RPMI8226 (cell line): ENCODE results near the gene PRKAB2.
"Not testable (repeated sequence)": the region's sequence is repeated elsewhere in the genome, so short reads cannot be mapped to it uniquely, and the experiment has no call there.

Experiments used
- DNase-seq: peaks from one replicate; pipeline ENCODE4 v3.0.0-alpha.2; 2015

Gene PRKAB2, protein sequence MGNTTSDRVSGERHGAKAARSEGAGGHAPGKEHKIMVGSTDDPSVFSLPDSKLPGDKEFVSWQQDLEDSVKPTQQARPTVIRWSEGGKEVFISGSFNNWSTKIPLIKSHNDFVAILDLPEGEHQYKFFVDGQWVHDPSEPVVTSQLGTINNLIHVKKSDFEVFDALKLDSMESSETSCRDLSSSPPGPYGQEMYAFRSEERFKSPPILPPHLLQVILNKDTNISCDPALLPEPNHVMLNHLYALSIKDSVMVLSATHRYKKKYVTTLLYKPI

DNA sequence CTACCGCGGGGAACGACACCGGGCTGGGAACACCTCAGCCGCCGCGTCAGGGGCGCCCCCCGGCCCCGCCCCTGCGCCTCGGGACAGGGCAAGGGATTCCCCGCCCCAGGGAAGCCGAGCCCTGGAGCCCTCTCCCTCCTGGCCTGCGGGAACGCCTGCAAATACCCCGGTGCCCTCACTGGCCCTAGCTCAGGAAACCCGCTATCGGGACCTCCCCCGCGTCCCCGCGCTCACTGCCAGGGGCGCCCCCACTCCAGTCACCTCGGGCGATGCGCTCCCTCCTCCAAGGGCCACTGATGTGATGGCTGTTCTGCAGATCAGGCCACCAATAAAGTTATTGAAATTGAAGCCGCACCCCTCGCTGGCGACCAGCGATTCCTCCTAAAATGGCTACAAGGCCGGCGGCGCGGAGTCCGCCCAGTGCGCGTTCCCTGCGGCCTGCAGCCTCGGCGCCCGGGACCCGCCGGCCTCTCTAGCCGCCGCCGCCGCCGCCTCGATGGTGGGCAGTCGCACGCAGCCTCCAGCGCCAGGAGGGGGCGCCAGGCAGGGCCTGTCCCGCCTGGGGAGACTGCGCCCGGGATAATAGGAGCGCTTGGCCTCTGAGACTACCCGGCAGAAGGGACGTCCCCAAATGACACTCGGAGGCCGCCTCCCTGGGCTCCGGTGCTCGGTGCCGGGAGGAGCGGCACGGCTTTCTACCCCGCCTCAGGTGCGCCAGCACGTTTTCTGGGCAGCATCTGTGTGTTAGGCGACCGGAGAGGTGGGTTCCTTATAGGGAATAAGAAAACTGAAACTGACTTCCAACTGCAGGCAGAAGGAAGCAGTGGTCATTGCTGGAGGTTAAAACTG is at the start of gene PRKAB2:
Gene PRKAB2, minus strand, starts transcription at position 303 of the 849 bp plus-strand sequence. CDS start 326 bp downstream, outside the sequence.
- peak; percentile 97 for DNase-seq

DNA sequence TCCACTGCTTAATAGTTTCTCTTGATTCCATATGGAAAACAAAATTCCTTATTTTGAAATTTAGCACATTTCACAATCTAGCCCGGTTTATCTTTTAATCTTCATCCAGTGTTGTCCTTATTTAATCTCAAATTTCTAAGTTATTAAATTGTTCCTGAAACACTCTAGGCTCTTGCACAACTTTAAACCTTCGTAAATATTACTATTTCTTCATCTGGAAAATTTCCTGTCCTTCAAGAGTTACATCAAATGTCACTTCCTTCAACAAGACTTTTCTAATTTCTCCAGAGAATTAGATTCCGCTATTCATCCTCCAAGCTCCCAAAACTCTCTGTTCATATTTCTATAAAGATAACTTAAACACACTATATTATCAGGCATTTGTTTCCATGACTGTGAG is 46.3 kb upstream of the PRKAB2 start:
- no peak for DNase-seq

DNA sequence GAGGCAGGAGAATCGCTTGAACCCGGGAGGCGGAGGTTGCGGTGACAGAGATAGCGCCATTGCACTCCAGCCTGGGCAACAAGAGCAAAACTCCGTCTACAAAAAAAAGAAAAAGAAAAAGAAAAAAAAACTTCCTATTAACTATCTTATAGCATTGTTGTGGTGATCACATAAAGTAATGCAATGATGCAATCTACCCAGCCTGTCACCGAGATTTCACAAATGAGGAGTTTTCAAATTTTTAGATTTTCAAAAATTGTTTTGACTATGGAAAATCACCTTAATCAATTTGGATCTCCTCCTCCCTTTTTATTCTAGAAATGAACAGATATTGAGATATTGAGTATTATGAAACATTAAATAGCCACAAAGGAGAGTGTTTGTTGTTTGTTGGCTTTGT is 44.9 kb upstream of the PRKAB2 start:
- DNase-seq, result no peak

DNA sequence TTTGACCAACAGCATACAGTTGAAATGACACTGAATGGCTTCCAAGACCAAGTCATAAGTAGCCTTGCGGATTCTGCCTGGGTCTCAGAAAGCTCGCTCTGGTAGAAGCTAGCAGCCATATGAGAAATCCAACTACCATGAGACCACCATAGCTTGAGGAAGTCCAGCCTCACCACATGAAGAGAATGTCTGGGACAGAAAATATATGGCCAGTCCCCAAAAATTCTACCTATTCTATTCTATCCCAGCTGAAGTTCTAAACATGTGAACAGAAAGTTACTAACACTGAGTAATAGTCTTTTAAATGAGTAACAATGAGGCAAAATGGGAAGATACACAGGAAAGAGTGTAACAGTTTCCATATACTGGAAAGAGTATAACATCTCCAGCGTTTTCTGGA is 43.9 kb upstream of the PRKAB2 start:
- no peak for DNase-seq

DNA sequence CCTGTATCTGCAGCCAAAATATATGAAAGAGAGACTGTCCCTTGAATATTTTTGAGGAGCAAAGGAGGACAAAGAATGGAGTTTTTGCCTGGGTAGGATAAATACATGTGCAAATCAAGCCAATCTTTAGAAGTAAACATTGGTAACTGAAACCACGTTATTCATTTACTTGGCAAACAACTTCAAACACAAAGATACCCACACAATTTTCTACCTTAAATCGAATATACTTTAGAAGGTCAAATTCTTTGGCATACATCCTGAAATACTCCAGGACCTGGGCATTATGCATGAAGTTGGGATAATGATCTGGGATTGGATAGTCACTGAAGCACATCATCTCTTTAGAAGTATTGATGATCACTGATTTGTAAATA is 43.3 kb upstream of the PRKAB2 start:
- no peak for DNase-seq

DNA sequence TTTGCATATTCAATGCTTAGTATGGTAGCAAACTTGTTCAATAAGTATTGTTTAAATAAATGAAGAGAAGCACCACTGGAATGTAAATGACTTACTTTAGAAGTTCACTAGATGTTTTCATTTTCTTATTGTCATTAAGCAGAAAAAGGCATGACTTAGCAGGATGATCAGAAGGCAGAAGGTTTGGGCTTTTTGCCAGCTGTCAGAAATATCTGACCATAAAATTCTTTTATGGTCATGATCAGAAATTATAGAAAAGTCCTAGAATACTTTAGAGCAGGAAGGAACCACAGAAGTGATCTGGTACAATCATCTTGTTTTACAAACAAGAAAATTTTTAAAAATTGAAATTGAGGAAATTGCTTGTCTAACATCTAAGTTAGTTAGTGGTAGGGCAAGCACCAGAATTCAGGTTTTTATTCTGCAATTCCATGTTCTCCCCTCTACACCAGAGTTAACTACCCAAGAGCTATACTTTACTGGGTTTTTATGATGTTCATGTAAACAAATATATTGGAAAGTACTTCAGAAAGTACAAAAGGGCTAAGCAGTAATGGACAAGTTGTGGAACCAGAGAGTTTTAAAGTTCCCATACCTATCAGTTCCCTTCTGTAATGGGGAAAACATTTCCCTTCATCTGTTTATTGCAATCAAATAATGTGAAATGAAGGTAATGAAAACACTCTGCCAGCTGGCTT is 42.7 kb upstream of the PRKAB2 start:
- DNase-seq, result peak; percentile 57

DNA sequence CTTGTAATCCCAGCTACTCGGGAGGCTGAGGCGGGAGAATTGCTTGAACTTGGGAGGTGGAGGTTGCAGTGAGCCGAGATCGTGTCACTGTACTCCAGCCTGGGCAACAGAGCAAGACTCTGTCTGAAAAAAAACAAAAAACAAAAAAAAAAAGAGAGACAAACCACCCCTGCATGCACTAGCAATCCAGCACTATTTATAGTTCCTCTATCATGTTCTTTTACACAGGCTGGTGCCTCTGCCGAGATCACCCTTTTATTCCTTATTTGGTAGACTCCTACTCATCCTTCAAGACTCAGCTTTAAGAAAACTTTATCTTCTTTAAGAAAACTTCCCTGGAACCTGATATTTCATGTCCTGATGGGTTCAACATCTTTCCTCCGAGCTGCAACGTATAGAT is 42.1 kb upstream of the PRKAB2 start:
- no peak for DNase-seq

DNA sequence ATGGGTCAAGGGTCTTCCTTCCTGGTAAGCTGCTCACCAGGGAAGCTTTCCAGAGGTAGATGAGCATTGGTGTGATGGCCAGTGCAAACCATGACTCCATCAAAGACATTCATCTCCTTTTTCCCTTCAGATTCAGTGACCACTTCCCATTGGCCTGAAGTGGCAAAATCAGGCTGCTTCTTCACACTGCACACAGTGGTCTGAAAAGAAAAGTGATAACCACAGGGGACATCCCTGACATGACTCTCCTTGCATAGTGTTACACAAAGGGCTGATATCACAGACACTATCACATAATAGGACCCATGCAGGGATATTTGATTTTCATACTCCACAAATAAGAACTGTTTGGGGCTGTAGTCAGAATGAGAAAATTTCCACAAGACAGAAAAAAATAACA is 41.0 kb upstream of the PRKAB2 start:
- no peak for DNase-seq

DNA sequence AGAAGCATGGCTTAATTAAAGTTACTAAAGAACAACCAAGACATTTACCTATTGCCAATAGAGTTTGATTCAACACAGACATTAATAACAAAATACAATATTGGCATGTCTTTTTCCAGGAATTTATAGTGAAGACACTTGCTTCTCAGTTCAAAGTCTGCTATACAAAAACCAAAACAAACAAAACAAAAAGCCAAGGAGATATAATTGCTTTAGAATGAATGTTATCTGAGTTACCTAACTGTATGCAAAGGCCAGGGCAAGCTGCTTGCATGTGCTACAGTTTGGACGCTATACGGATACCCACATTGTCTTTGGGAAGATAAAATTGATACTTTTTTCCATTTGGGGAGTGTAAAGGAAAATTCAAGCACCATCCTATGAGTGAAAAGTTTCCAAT is 39.3 kb upstream of the PRKAB2 start:
- no peak for DNase-seq

DNA sequence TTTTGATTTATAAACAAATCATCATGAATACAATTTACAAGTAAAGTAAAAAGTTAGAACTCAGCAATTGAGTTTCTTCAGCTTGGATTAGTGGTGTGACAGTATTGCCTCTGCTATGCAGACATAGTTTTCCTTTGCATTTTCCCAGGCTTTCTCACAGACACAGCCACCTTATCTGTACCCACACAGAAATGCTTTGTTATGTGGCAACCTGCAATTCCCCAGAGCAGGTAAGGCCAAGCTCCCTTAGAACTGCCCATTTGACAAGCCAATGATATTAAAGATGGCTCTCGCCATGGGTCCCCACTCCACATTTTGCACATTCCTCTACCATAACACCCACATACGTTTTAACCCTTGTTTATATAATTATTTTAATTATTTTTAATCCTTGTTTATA is 38.7 kb upstream of the PRKAB2 start:
- DNase-seq, result no peak

DNA sequence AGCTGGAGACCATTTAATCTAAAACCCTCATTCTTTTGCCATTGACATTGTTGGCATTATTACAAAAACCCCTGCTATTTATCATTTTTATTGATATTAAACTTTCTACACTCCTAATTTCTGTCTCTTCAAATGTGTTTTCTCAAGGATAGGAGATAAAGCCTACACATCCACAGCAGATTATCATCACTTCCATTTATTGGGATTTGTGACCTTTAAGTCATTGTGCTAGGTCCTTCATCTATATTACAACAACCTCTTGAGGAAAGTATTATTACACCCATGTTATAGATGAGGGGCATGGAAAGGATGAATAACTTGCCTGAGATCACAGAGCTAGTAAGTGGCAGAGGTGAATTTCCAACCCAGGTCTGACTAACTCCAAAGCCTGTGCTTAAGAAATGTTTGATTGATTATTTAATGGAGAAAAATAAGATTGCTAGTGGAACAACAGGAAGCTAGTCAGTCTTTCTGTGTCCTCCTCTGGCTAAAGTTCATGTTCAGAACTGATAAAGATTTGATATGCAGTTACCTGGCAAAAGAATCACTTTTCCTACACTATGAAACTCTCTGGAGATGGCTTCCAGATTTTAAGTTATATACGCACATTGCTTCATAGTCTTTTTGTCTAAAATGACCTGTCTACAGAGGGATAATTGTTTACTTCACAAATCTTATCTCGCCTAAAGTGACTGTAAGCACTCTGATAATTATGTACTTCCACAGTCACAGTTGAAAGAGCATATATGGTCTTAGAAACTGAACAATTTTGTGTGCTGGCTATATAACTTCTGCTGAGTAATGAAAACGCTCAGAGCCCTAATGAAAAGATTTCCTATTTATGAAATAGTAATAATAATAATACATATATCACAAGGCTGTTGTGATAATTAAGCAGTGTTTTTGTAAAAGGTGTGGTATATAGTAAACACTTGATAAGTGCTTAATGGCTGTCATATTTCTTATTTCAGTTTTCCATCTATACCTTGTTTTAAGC is 37.9 kb upstream of the PRKAB2 start:
- no peak for DNase-seq

DNA sequence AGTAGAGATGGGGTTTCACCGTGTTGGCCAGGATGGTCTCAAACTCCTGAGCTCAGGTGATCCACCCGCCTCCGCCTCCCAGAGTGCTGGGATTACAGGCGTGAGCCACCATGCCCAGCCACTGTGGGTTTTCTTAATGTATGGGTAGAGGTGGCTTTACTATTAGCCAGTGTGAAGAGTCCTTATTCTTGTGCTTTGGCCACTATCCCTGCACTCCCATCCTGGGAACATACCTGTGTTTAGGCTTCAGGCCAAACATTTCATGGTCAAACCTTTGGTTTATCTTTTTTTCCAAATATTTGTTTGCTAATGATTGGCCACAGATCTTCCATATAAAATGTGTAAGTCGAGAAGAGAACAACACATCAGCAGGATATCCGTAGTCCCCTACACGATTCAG is 36.3 kb upstream of the PRKAB2 start:
- DNase-seq, result no peak

DNA sequence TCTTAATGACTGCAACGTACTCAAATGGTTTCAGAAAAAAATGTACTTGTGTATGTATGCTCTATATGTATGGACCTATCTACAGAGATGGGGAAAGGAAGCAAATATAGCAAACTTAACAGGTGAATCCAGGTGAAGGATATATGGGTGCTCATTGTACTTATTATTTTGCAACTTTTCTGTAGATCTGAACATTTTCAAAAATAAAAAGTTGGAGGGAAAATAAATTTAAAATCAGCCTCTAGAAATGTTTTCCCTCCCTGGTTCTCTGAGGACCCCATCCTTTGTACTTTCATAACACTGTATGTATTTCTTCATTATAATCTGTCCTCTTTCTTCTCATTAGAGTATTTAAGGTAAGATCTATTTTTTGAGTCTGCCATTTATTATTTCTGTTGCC is 34.9 kb upstream of the PRKAB2 start:
- DNase-seq, result no peak

DNA sequence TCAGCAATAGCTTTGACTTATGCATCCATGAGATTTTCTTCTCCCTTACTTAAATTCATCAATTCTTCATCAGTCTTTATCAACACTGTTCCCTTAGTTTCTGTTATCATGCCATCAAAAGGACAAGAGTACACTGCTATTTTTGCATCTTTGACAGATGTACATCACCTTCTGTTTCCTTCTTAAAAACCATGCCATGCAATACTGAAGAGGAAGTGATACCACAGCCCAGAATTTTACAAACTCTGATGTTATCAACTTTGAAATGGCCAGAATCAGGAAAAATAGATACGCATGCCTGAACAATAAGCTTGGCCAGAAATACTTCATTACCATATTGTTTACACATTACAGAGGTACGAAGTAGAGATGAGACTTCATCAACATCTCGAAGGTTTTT is 31.8 kb upstream of the PRKAB2 start:
- DNase-seq, result no peak

DNA sequence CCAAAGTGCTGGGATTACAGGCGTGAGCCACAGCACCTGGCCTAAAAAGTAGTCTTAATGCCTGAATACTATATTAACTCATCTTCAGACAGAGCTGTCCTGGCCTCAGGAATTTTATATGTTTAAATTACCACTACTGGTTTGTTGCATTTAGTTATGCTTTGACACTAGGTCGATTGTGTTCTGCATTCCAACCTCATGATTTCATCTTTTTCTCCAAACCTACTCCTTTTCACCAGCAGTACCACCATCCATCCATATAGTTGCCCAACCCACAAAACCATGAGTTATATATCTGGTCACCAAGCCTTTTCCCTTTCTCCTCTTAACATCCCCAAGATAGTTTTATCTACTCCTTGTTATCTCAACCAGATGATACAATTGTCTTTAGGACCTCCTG is 30.3 kb upstream of the PRKAB2 start:
- no peak for DNase-seq

DNA sequence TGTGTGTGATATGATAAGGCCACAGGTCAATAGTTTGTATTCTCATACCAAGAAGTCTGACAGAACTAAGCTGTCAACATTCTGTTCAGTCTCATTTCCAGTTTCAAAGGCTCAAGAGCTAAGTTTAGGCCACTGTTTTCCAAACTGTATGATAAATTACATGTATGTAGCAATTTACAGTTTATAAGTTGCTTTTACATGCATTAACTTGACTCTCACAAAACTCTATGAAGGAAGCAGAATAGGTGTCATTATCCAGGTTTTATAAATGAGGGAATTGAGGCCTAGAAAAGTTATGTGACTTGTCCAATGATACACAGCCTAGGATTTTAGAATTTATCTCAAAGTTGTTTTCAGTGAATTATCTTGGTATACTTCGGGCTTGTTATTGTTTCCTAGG is 29.5 kb upstream of the PRKAB2 start:
- DNase-seq, result no peak

DNA sequence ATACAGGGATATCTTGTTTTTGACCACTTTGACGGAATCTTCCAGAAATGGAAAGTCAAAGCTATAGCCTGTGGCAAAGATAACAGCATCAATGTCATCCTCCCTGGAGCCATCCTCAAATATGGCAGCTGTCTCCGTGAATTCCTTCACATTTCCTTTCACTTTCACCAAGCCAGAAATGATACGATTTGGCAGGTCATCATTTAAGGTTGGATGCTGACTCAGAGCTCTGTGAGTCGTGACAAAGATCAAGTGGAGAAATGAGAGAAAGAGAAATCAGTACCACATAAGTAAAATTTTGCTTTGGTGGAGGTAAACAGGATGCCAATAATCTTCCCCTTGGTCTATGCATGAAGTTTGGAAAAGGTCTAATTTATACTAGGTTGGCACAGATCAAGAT is 29.0 kb upstream of the PRKAB2 start:
- peak; percentile 18 for DNase-seq

DNA sequence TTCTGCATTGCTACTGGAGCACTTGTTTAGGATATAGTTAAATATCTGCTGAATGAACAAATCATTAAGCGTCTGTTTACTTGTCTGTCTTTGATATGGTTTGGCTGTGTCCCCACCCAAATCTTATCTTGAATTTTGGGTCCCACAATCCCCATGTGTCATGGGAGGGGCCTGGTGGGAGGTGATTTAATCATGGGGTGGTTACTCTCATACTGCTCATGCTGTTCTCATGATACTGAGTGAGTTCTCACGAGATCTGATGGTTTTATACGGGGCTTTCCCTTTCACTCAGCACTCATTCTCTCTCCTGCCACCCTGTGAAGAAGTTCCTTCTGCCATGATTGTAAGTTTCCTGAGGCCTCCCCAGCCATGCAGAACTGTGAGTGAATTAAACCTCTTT is 25.1 kb upstream of the PRKAB2 start:
- DNase-seq, result not testable (repeated sequence)

DNA sequence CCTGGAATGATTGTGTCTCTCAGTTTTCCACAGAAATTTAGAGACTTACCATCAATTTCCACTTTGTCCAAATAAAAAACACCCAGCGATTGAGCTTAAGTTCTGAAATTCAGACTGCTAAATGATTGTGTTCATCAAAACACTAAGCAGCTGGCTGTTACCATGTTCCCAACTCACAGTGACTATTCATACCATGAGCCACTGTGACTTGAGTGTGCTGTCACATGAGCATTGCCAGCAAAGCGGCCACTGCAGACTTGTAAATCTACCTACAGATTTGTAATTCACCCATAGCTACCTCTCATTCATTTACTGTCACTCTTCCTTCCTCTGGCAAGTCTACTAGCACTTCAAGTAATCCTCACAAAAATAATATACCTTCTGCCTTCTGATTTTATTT is 17.2 kb upstream of the PRKAB2 start:
- DNase-seq, result no peak

DNA sequence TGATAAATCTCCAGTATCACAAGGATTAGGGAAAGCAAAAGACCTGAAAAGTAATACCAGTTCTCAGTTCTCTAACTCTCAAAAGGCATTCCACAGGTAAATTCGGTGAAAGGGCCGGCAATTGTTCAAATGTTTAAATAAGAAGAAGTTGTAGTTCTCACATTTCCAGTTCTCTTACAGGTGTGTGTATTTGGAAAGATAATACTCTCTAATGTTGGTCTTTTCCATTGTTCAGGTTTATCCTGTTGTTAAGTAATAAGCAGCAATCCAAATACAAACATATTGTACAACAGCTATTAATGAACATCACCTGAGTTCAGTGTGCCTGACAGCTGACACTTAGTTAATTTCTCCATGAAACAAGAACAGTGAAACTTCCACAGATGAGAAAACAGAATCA is 13.2 kb upstream of the PRKAB2 start:
- DNase-seq, result no peak

DNA sequence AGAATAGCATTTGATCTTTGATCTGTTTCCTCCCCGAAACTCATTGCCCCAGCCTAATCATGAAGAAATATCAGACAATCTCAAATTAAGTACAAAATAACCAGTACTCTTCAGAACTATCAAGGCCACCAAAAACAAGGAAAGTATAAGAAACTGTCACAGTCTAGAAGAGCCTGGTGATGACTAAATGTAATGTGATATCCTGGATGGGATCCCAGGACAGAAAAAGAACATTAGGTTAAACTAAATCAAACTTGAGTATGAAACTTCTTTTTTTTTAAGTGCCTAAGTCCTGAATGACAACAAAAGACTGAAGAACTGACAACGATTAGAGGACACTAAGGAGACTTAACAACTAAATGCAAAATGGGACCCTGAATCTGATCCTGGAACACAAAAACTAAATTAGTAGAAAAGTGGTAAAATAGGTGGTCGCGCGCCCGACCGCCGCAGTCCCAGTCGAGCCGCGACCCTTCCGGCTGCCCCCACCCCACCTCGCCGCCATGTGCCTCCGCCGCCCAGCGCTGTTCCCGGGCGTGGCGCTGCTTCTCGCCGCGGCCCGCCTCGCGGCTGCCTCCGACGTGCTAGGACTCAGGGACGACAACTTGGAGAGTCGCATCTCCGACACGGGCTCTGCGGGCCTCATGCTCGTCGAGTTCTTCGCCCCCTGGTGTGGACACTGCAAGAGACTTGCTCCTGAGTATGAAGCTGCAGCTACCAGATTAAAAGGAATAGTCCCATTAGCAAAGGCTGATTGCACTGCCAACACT is 5.5 kb upstream of the PRKAB2 start:
- no peak for DNase-seq
